ENCODE data around the gene CACNA1S. TPM values are rescaled to one million over a fixed set of nuclear protein-coding genes. Genes with fewer than 3 reads are reported as not detected.

CACNA1S gene
- total RNA-seq, 4 donors from 2014 or later, result not detected

- no peak for TF ChIP-seq CTCF (IDR thresholded peaks at IDR 0.05; ENCODE audit: low read depth)
Measured at GRCh38 chr1:201053155-201053860, 58.9 kb downstream of the CACNA1S start.

- no peak for TF ChIP-seq CTCF (IDR thresholded peaks at IDR 0.05; ENCODE audit: low read depth)
Measured at GRCh38 chr1:201051399-201051798, 60.8 kb downstream of the CACNA1S start.

GRCh38 chr1:201050515-201051277 is 61.5 kb downstream of the CACNA1S start:
- TF ChIP-seq CTCF (IDR thresholded peaks at IDR 0.05; ENCODE audit: low read depth), result no peak

- TF ChIP-seq CTCF (IDR thresholded peaks at IDR 0.05; ENCODE audit: low read depth), result no peak
Measured at GRCh38 chr1:201049248-201049831, 62.9 kb downstream of the CACNA1S start.

- TF ChIP-seq CTCF (IDR thresholded peaks at IDR 0.05; ENCODE audit: low read depth), result no peak
Measured at GRCh38 chr1:201048521-201048920, 63.7 kb downstream of the CACNA1S start.

- TF ChIP-seq CTCF (IDR thresholded peaks at IDR 0.05; ENCODE audit: low read depth), result no peak
Measured at GRCh38 chr1:201044119-201044518, 68.1 kb downstream of the CACNA1S start.

GRCh38 chr1:201042779-201043461 is 69.3 kb downstream of the CACNA1S start:
- TF ChIP-seq CTCF (IDR thresholded peaks at IDR 0.05; ENCODE audit: low read depth), result no peak
